GM13976 (cell line): ENCODE measurements around the gene CA14.

Experiments
- DNase-seq: peaks from one replicate; pipeline ENCODE4 v3.0.0; 2012; ENCODE audit warnings: low spot score
- CTCF ChIP-seq: IDR thresholded peaks from 2 replicates; pipeline ENCODE4 v1.5.1; 2012; ENCODE audit warnings: borderline replicate concordance, mild to moderate bottlenecking; ENCODE audit not compliant: insufficient read depth; ENCODE audit errors: extremely low read depth, missing control alignments, control extremely low read depth
- in situ Hi-C: fragments of 300-500 bp; cut with MboI; formaldehyde crosslinking; loops from one replicate; pipeline ENCODE4 v1.12.0; 2022; ENCODE audit warnings: low sequenced_read_pairs, mixed read lengths, inconsistent platforms; ENCODE audit not compliant: unreplicated experiment

CA14 gene

GRCh38 chr1:150281758-150282557 lies 24.4 kb downstream of the CA14 start, which contains the start of gene CIART:
CIART (plus strand) TSS chr1:150282554; CDS start chr1:150283268, 714 bp downstream.
- DNase-seq = peak; percentile 82
- in situ Hi-C loops = no loop called here
- TF ChIP-seq CTCF = no peak

GRCh38 chr1:150282558-150282958 lies 25.0 kb downstream of the CA14 start:
- DNase-seq = no peak
- no peak for TF ChIP-seq CTCF
- in situ Hi-C loops = no loop called here

- no peak for DNase-seq
- in situ Hi-C loops = no loop called here
- no peak for TF ChIP-seq CTCF
Measured at GRCh38 chr1:150283260-150283659, 25.7 kb downstream of the CA14 start.

DNA sequence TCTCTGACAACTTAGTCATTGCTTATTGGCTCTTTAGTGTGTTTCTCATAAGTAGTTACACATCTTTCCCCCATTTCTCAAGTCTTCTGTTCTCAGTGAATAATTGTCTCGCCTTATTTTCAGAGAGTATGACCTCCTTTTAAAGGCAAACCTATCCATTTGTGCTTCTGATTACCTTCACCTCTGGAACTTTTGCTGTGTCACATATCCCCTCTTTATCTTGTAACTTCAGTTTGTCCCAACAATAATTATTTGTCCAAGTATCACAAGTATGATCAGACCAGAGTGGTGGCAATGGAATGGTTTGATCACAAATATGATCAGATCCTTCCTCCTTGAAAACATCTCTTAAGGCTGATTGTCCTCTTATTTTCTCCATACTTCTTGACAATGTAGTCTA lies 30.8 kb downstream of the CA14 start:
- TF ChIP-seq CTCF = no peak
- no peak for DNase-seq
- in situ Hi-C loops = no loop called here

DNA sequence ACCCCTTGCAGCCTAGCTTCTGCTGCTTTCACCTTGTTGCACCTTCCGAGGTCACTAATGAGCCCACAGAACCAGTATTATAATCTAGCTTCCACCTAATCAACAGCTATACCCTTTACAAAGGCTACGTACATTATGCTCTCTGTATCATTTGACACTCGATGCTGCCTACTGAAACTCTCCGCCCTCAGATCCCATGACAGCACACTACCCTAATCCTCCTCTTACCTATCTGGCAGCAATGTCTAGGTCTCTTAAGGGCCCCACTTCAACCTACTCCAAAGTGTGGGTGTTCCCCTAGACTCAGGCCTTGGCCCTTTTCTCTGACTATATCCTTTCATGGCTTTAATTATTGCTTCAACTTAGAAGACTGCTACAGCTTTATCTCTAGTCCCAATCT lies 31.2 kb downstream of the CA14 start:
- no peak for DNase-seq
- TF ChIP-seq CTCF = no peak
- in situ Hi-C loops = no loop called here

GRCh38 chr1:150293433-150294253 lies 36.1 kb downstream of the CA14 start, which contains the start of gene MRPS21:
MRPS21 (plus strand) TSS chr1:150293861; CDS start chr1:150294367, 506 bp downstream.
- in situ Hi-C loops = no loop called here
- DNase-seq = peak; percentile 93
- no peak for TF ChIP-seq CTCF
